DMS79 treated with DMSO at 0.1 percent for 48 hours (cell line): ENCODE measurements around the gene SSB.
"Not testable (repeated sequence)": the region's sequence is repeated elsewhere in the genome, so short reads cannot be mapped to it uniquely, and the experiment has no call there.

ENCODE experiments used
- DNase-seq: peaks from one replicate; lab custom pipeline; 2025; lab: John Stamatoyannopoulos, UW

The SSB gene

DNA sequence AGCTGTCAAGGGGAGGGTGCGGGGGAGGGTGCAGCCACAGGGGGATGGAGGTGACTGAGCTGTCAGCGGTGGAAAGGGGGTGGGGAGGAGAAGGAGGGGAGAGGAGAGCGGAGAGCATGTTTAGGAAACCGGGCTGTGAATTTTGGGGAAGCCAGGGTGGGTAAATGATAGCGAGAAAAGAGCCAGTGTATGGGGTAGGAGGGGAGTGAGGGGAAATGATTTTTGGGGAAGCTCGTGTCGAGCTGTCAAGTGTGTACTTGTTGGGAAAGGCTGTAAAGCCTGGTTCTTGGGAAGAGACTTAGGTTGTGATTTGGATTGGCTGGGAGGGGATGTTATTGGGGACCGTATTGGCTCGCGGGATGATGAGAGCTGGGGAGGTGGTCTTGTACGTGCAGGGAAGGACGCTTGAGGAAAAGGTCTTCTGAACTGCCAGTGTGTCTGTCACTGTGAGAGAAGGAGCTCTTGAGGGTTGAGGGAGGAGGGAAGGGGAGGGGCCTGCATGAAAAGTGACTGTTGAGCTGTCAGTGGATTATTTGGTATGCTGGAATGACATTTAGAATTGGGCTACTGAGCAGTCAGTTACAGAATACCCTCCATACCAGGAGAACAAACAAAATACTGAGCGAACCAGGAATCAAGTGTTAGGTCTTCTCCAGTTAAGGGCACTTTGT is 29.6 kb downstream of the SSB start:
- peak; percentile 49 for DNase-seq

DNA sequence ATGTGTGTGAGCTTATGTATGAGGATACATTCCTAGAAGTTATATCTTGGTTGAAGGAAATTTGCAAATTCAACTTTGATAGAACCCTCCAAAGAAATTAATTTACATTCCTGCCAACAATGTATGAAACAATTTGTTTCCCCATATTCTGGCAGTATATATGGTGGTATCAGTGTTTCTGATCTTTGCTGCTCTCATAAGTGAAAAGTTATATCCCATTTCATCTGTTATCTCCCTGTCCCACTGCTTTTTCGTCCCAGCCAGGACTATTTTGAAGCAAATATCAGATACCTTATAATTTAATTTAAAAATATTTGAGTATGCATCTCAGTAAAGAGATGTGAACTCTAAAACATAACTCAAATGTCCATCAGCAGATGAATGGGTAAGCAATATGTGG is 35.7 kb downstream of the SSB start:
- no peak for DNase-seq

DNA sequence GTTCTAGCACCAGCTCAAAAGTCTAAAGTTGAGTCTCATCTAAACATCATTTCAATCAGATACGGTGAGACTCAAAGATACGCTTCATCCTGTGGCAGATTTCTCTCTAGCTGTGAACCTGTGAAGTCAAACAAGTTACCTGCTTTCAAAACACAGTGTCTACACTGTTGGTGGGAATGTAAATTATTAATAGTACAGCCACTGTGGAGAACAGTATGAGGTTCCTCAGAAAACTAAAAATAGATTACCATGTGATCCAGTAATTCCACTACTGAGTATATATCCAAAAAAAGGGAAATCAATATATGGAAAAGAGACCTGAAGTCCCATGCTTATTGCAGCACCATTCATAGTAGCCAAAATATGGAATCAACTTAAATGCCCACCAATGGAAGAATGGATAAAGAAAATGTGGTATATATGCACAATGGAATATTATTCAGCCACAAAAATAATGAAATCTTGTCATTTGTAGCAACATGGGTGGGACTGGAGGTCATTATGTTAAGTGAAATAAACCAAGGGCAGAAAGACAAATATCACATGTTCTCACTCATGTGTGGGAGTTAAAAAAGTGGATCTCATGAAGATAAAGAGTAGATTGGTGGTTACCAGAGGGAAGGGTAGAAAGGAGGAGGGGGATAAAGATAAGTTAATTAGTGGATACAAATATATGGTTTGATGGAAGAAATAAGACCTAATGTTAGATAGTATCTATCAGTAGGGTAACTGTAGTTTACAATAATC is 40.2 kb downstream of the SSB start:
- no peak for DNase-seq

DNA sequence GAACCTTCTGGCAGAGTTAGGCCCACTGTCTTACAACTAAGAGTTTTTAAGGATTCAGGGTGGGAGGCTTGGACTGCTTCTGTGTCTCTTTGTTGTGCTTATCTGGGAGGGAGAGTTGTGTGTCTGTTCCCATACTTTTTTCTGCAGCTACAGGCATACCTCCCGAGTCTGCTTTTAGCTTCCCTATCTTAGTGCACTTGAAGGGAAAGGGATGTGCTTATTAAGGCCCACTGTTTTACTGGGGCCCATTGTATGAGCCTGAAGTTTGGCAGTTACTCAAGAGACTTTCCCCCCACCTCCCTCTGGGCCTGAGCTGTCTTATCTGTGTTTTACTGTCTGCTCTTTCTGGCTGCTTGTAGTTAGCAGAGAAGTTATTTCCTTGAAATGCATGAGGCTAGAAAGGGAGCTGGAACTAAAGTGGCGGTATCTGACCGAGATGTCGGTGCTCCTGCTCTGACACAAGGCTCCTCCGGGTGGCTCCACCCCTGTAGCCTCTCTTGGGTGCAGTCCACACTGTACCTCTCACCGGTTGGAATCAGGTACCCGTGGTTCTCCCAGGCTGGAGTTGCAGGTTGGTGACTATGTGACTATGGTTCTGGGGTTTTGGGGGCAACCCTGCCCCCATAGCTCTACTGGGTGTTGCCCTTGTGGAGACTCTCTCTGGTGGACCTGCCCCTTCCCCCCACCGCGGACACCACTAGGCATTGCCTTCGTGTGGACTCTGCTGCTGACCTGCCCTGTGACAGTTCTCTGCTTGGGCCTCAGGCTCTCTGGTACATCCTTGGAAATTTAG is 41.5 kb downstream of the SSB start:
- no peak for DNase-seq

DNA sequence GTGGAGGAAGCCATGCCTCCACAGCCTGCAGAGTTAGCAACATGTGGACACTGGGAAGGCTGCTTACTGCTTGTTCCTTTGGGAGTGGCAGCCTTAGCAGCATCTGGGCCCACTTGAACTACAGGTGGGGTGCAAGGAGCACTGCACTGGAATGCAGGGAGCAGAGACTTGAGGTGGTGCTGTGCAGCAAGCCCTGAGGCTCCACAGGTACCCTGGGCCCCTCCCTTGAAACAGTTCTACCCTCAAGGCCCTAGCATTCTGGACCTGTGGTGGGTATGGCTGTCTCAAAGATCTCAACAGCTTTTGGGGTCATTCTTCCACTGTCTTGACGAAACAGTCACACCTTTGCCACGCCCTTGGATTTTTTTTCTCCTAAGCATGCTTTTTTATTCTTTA is 42.1 kb downstream of the SSB start:
- DNase-seq, result no peak

DNA sequence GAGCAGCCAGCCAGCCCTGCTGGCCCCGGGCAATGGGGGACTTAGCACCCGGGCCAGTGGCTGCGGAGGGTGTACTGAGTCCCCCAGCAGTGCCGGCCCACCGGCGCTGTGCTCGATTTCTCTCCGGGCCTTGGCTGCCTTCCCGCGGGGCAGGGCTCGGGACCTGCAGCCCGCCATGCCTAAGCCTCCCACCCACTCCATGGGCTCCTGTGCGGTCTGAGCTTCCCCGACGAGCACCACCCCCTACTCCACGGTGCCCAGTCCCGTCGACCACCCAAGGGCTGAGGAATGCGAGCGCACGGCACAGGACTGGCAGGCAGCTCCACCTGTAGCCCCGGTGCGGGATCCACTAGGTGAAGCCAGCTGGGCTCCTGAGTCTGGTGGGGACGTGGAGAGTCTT is 43.0 kb downstream of the SSB start:
- not testable (repeated sequence) for DNase-seq

DNA sequence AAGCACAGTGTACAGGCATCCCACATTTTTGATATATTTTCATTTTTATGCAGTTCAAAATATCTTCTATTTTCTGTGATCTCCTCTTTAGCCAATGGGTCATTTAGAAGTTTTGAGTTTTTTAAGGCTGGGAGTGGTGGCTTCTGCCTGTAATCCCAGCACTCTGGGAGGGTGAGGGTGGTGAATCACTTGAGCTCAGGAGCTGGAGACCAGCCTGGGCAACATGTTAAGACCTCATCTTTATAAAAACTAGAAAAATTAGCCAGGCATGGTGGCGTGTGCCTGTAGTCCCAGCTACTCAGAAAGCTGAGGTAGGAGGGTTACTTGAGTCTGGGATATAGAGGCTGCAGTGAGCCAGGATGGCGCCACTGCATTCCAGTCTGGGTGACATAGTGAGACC is 46.3 kb downstream of the SSB start:
- DNase-seq, result no peak

DNA sequence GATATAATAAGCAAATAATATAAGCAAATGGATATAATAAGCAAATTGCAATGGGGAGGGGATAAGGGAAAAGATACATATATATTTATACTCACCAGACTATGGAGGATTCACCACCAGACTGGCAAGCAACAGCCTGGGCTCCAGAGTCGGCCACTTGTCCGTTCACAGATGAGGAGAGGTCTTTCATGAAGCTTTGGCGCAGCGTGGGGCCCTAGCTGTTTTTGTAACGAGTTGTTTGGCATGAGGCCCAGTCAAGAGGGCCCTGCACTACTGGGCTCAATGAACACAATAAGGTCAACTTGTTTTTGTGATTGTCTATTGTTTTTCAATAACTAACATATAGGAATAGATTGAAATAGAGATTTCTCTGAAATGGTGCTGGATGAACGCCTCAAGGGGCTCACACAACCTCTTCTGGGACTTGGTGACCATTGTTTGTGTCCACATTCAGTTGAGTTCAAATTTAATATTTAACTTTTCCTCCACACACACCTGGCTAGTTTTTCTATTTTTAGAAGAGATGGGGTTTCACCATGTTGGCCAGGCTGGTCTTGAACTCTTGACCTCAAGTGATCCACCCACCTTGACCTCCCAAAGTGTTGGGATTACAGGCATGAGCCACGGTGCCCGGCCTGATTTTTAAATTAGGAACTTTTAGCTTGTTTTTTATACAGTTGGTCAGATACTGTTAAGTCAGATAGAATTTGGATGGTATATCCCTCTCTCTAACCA is 50.5 kb downstream of the SSB start:
- DNase-seq, result not testable (repeated sequence)

DNA sequence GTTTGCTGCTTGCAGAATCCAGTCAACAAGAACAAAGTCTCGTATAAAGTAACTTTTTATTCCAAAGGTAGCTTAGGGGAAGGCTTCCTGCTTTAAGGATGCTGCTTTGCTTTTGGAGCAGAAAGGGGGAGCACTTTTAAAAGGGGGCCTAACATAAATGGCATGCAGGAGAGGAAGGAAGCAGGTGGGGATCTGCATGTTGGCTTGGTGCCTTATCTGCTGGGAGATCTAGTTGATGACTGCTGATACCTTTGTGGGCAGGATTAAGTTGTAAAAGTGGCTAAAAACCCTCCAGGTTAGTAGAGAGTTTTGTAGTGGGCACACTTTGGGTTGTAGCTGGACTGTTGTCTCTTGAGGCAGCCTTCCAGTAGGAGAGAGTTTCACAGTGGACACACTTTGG is 51.0 kb downstream of the SSB start:
- no peak for DNase-seq

DNA sequence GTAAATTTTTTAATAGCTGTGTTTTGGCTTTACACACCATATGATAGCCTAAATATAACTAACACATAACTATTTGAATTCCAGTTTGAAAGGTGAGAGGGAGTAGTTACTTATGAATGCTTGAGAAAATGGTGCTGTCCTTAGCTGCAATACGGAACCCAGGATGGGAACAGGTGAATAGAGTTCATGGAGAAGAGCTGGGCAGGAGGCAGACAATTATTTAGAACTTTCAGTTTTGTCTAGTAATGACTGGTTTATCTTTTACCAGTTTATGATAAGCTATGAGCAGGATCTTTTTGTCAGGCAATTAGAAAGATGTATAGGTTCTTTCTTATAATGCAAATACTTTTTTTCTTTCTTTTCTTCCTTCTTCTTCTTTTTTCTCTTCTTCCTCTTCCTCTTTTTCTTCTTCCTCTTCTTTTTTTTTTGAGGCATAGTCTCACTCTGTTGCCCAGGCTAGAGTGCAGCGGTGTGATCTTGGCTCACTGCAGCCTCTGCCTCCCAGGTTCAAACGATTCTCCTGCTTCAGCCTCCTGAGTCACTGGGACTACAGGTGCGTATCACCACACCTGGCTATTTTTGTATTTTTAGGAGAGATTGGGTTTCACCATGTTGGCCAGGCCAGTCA is 54.5 kb downstream of the SSB start:
- DNase-seq, result no peak

DNA sequence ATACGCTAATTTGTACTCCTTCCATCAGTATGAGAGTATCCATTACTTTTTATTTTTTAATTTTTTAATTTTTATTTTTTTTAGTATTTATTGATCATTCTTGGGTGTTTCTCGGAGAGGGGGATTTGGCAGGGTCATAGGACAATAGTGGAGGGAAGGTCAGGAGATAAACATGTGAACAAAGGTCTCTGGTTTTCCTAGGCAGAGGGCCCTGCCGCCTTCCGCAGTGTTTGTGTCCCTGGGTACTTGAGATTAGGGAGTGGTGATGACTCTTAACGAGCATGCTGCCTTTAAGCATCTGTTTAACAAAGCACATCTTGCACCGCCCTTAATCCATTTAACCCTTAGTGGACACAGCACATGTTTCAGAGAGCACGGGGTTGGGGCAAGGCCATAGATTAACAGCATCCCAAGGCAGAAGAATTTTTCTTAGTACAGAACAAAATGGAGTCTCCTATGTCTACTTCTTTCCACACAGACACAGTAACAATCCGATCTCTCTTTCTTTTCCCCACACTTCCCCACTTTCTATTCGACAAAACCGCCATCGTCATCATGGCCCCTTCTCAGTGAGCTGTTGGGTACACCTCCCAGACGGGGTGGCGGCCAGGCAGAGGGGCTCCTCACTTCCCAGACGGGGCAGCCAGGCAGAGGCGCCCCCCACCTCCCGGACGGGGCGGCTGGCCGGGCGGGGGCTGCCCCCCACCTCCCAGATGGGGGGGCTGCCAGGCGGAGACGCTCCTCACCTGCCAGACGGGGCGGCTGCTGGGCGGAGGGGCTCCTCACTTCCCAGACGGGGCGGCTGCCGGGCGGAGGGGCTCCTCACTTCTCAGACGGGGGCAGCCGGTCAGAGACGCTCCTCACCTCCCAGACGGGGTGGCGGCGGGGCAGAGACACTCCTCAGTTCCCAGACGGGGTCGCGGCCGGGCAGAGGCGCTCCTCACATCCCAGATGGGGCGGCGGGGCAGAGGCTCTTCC is 56.9 kb downstream of the SSB start:
- DNase-seq, result not testable (repeated sequence)

DNA sequence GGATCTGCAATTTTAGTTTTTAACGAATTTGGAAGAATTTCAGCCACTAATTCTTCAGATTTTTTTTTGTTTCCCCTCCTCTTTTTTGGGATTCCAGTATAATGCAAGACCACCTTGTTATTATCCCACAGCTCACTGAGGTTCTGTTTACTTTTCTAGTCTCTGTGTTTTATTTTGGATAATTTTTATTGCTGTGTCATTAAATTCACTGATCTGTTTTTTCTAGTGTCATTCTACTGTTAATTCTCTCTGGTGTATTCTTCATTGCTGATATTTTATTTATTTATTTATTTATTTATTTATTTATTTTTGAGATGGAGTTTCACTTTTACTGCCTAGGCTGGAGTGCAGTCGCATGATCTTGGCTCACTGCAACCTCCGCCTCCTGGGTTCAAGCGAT is 60.8 kb downstream of the SSB start:
- no peak for DNase-seq

DNA sequence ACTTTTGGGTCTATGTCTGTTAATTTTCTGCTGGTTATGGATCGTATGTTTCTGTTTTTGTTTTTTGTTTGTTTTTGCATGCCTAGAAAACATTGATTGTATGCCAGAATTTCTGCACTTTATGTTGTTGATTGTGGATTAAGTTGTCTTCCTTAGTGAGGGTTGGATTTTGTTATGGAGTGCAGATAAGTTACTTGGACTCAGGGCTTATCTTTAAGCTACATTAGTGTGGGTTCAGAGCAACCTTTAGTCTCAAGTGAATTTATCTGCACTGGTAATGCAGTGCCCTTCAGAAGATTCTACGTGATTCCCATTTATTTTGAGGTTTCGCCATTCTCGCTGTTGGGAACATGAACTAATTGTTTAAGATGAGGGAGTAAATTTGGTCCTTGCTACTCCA is 61.5 kb downstream of the SSB start:
- DNase-seq, result no peak
